Measurements from ENCODE around the gene LGR6.

LGR6 gene

GRCh38 chr1:202306535-202307345 is 113.1 kb downstream of the LGR6 start:
- no peak for ATAC-seq
- TF ChIP-seq GLIS3 (CRISPR knock-in tag; IDR thresholded peaks at IDR 0.05): no peak
- no peak for TF ChIP-seq ESRRG (CRISPR knock-in tag; IDR thresholded peaks at IDR 0.05)
- TF ChIP-seq ZFP3 (CRISPR knock-in tag; IDR thresholded peaks at IDR 0.05): no peak
- no peak for TF ChIP-seq ISL1 (CRISPR knock-in tag; IDR thresholded peaks at IDR 0.05)
- no peak for TF ChIP-seq SNAI2 (CRISPR knock-in tag; IDR thresholded peaks at IDR 0.05)
- TF ChIP-seq, protein P1, sequence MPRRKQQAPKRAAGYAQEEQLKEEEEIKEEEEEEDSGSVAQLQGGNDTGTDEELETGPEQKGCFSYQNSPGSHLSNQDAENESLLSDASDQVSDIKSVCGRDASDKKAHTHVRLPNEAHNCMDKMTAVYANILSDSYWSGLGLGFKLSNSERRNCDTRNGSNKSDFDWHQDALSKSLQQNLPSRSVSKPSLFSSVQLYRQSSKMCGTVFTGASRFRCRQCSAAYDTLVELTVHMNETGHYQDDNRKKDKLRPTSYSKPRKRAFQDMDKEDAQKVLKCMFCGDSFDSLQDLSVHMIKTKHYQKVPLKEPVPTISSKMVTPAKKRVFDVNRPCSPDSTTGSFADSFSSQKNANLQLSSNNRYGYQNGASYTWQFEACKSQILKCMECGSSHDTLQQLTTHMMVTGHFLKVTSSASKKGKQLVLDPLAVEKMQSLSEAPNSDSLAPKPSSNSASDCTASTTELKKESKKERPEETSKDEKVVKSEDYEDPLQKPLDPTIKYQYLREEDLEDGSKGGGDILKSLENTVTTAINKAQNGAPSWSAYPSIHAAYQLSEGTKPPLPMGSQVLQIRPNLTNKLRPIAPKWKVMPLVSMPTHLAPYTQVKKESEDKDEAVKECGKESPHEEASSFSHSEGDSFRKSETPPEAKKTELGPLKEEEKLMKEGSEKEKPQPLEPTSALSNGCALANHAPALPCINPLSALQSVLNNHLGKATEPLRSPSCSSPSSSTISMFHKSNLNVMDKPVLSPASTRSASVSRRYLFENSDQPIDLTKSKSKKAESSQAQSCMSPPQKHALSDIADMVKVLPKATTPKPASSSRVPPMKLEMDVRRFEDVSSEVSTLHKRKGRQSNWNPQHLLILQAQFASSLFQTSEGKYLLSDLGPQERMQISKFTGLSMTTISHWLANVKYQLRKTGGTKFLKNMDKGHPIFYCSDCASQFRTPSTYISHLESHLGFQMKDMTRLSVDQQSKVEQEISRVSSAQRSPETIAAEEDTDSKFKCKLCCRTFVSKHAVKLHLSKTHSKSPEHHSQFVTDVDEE (CRISPR knock-in tag; IDR thresholded peaks at IDR 0.05): no peak
- no peak for TF ChIP-seq ZNF8 (CRISPR knock-in tag; IDR thresholded peaks at IDR 0.05)
- no peak for TF ChIP-seq ZNF70 (CRISPR knock-in tag; IDR thresholded peaks at IDR 0.05)
- no peak for TF ChIP-seq TCF4 (CRISPR knock-in tag; IDR thresholded peaks at IDR 0.05; ENCODE audit: borderline replicate concordance)
- no peak for TF ChIP-seq ZC3H10 (CRISPR knock-in tag; IDR thresholded peaks at IDR 0.05)
- no peak for TF ChIP-seq CSDC2 (CRISPR knock-in tag; IDR thresholded peaks at IDR 0.05)
- TF ChIP-seq, protein P2, sequence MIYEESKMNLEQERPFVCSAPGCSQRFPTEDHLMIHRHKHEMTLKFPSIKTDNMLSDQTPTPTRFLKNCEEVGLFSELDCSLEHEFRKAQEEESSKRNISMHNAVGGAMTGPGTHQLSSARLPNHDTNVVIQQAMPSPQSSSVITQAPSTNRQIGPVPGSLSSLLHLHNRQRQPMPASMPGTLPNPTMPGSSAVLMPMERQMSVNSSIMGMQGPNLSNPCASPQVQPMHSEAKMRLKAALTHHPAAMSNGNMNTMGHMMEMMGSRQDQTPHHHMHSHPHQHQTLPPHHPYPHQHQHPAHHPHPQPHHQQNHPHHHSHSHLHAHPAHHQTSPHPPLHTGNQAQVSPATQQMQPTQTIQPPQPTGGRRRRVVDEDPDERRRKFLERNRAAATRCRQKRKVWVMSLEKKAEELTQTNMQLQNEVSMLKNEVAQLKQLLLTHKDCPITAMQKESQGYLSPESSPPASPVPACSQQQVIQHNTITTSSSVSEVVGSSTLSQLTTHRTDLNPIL (CRISPR knock-in tag; IDR thresholded peaks at IDR 0.05; ENCODE audit: low read depth): no peak

- TF ChIP-seq CSDC2 (CRISPR knock-in tag; IDR thresholded peaks at IDR 0.05) (no peak), TCF4 (CRISPR knock-in tag; IDR thresholded peaks at IDR 0.05; ENCODE audit: borderline replicate concordance) (no peak)
- ATAC-seq: no peak
Measured at GRCh38 chr1:202310071-202310725, 116.6 kb downstream of the LGR6 start.

DNA sequence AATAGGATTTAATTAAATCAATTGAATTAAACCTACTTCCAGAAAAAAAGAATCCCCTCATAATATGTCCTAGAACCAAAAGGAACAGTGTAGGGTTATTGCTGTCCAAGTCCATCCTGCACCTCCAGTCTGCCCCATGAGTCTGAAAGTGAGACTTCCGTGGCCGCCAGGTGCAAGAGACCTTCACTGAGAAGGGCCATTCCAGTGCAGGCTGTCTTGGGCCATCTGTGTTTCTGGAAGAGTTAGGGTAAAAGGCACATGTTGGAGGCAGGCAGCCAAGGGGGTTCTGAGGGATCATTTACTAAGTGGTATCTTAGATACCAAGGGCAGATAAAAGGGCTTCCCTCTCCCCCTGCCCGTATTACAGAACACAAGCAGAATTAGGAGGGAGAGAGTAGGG is 117.1 kb downstream of the LGR6 start:
- ATAC-seq: no peak
- TF ChIP-seq OSR1 (CRISPR knock-in tag; IDR thresholded peaks at IDR 0.05) (no peak), ZFP30 (CRISPR knock-in tag; IDR thresholded peaks at IDR 0.05) (no peak)

DNA sequence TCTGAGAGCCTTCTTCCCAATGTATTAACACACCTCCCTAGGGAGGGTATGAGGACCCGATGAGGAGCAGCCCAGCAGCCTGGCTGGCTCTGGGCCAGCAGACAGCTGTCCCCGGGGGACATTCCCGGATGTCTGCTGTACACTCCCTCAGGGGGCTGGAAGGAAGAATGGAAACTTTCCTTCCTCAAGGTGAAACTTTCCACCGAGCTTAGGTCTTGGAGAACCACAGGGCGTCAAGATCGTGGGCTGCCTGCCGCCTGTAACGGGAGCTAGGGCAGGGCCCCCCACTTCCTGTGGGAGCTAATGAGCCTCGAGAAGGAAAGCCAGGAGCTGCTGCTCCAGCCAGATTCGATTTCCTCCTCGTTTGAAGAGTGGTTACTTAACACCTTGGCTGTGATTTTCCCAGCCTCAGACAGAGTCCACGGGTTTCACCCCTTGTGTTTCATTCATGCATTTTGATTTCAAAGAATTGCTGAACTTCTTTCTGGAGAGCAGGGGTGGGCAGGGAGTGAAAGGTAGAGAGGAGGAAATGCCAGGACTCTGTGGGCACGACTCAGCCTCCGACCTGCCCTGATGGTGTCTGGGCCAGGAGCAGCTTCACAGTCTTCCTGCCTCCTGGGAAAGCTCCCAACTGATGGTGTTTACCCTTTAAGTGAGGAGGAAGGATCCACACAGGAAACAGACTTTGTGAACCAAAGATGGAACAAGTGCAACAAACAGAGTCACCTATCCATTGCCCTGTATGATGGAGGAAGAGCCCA is 118.5 kb downstream of the LGR6 start:
- no peak for ATAC-seq
- TF ChIP-seq TCF4 (CRISPR knock-in tag; IDR thresholded peaks at IDR 0.05; ENCODE audit: borderline replicate concordance): no peak
- no peak for TF ChIP-seq BACH2 (CRISPR knock-in tag; IDR thresholded peaks at IDR 0.05; ENCODE audit: borderline replicate concordance)
- TF ChIP-seq ZFP30 (CRISPR knock-in tag; IDR thresholded peaks at IDR 0.05): no peak
- TF ChIP-seq ZC3H10 (CRISPR knock-in tag; IDR thresholded peaks at IDR 0.05): no peak
- TF ChIP-seq ZNF70 (CRISPR knock-in tag; IDR thresholded peaks at IDR 0.05): no peak
- TF ChIP-seq ARNTL (CRISPR knock-in tag; IDR thresholded peaks at IDR 0.05; ENCODE audit: borderline replicate concordance, low read depth): no peak
- no peak for TF ChIP-seq RARB (CRISPR knock-in tag; IDR thresholded peaks at IDR 0.05)
- TF ChIP-seq POU6F1 (CRISPR knock-in tag; IDR thresholded peaks at IDR 0.05; ENCODE audit: borderline replicate concordance, low read depth): no peak
- no peak for TF ChIP-seq ESRRG (CRISPR knock-in tag; IDR thresholded peaks at IDR 0.05)
- TF ChIP-seq, protein P3, sequence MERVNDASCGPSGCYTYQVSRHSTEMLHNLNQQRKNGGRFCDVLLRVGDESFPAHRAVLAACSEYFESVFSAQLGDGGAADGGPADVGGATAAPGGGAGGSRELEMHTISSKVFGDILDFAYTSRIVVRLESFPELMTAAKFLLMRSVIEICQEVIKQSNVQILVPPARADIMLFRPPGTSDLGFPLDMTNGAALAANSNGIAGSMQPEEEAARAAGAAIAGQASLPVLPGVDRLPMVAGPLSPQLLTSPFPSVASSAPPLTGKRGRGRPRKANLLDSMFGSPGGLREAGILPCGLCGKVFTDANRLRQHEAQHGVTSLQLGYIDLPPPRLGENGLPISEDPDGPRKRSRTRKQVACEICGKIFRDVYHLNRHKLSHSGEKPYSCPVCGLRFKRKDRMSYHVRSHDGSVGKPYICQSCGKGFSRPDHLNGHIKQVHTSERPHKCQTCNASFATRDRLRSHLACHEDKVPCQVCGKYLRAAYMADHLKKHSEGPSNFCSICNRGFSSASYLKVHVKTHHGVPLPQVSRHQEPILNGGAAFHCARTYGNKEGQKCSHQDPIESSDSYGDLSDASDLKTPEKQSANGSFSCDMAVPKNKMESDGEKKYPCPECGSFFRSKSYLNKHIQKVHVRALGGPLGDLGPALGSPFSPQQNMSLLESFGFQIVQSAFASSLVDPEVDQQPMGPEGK (CRISPR knock-in tag; IDR thresholded peaks at IDR 0.05; ENCODE audit: borderline replicate concordance): no peak
- TF ChIP-seq, protein P2 (CRISPR knock-in tag; IDR thresholded peaks at IDR 0.05; ENCODE audit: low read depth): no peak
- no peak for TF ChIP-seq ISL1 (CRISPR knock-in tag; IDR thresholded peaks at IDR 0.05)
- TF ChIP-seq GLIS3 (CRISPR knock-in tag; IDR thresholded peaks at IDR 0.05): no peak
- TF ChIP-seq, protein P4, sequence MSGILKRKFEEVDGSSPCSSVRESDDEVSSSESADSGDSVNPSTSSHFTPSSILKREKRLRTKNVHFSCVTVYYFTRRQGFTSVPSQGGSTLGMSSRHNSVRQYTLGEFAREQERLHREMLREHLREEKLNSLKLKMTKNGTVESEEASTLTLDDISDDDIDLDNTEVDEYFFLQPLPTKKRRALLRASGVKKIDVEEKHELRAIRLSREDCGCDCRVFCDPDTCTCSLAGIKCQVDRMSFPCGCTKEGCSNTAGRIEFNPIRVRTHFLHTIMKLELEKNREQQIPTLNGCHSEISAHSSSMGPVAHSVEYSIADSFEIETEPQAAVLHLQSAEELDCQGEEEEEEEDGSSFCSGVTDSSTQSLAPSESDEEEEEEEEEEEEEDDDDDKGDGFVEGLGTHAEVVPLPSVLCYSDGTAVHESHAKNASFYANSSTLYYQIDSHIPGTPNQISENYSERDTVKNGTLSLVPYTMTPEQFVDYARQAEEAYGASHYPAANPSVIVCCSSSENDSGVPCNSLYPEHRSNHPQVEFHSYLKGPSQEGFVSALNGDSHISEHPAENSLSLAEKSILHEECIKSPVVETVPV (CRISPR knock-in tag; IDR thresholded peaks at IDR 0.05): no peak
- no peak for TF ChIP-seq PPARA (CRISPR knock-in tag; IDR thresholded peaks at IDR 0.05; ENCODE audit: borderline replicate concordance)
